Activated naive CD8-positive, alpha-beta T cell treated with anti-CD3 and anti-CD28 coated beads, Interleukin-2, amount 50 U/mL, for 24 hours (primary cell): ENCODE measurements around the gene CCL5.
A peak's percentile ranks its signal among the peaks of the same experiment; 100 is the strongest.

ENCODE experiments used
- ATAC-seq: fragments of 150-1000 bp; cut with Tn5 transposase; one replicate; pipeline ENCODE4 v1.10.0; 2021
- DNase-seq: peaks from one replicate; pipeline ENCODE4 v3.0.0; 2021
- H3K27ac Mint-ChIP-seq: one replicate; pipeline ENCODE4 v1.8.0; 2021; ENCODE audit warnings: mild to moderate bottlenecking, mixed read lengths
- H3K27me3 Mint-ChIP-seq: one replicate; pipeline ENCODE4 v1.8.0; 2021; ENCODE audit warnings: mixed read lengths
- H3K36me3 Mint-ChIP-seq: one replicate; pipeline ENCODE4 v1.8.0; 2021; ENCODE audit warnings: low read depth, mixed read lengths
- H3K4me1 Mint-ChIP-seq: one replicate; pipeline ENCODE4 v1.8.0; 2021; ENCODE audit warnings: mixed read lengths
- H3K4me3 Mint-ChIP-seq: one replicate; pipeline ENCODE4 v1.8.0; 2021; ENCODE audit warnings: mild to moderate bottlenecking, moderate library complexity, mixed read lengths
- H3K9me3 Mint-ChIP-seq: one replicate; pipeline ENCODE4 v1.8.0; 2021; ENCODE audit warnings: mixed read lengths

Gene CCL5

DNA sequence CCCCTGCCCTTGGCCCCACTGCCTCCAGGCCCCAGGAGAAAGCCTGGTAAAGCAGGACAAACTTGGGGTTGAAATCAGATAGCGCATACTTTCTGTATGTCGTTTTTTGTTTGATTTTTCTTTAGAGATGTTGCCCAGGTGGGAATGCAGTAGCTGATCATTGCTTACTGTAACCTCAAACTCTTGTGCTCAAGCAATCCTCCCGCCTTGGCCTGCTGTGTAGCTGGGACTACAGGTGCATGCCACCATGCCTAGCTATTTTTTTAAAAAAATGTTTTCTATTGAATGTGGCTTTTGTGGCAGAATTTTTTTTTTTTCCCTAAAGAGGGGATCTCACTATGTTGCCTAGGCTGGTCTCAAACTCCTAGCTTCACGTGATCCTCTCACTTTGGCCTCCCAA is 11.1 kb upstream of the CCL5 start:
- ATAC-seq (no peak), DNase-seq (no peak)
- Mint-ChIP-seq H3K36me3 (no peaks in the 10 kb centered on the region), H3K9me3 (no peaks in the 10 kb centered on the region), H3K27me3 (no peaks in the 10 kb centered on the region), H3K4me1 (peaks cover 66% of the 10 kb centered on the region), H3K27ac (peak overlapping the region; percentile 80), H3K4me3 (no peak overlapping the region)

GRCh38 chr17:35890774-35891155 is 10.6 kb upstream of the CCL5 start:
- DNase-seq (peak; percentile 38), ATAC-seq (peak; percentile 44)
- no peaks in the 10 kb centered on the region for H3K36me3 Mint-ChIP-seq
- peaks cover 61% of the 10 kb centered on the region for H3K4me1 Mint-ChIP-seq
- H3K4me3 Mint-ChIP-seq, result no peak overlapping the region
- peak overlapping the region; percentile 80 for H3K27ac Mint-ChIP-seq
- no peaks in the 10 kb centered on the region for H3K9me3 Mint-ChIP-seq
- H3K27me3 Mint-ChIP-seq, result no peaks in the 10 kb centered on the region

GRCh38 chr17:35889818-35890773 is 9.9 kb upstream of the CCL5 start:
- DNase-seq, result no peak
- peaks cover 54% of the 10 kb centered on the region for H3K4me1 Mint-ChIP-seq
- H3K9me3 Mint-ChIP-seq, result no peaks in the 10 kb centered on the region
- H3K36me3 Mint-ChIP-seq, result no peaks in the 10 kb centered on the region
- ATAC-seq, result no peak
- H3K4me3 Mint-ChIP-seq, result peak overlapping the region; percentile 40
- H3K27me3 Mint-ChIP-seq, result no peaks in the 10 kb centered on the region
- peak overlapping the region; percentile 80 for H3K27ac Mint-ChIP-seq

DNA sequence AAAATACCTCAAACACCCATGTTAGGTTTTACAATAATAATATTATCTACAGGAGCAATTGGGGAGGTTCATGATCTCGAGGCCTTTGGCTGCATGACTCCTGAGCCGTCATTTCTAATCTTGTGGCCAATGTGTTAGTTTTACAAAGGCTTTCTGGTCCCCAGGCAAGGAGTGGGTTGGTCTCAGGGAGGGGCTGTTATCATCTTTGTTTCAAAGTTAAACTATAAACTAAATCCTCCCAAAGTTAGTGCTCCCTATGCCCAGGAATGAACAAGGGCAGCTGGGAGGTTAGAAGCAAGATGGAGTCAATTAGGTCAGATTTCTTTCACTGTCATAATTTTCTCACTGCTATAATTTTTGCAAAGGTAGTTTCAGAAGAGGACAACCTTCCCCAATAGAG is 9.1 kb upstream of the CCL5 start:
- no peak overlapping the region for H3K4me3 Mint-ChIP-seq
- no peaks in the 10 kb centered on the region for H3K27me3 Mint-ChIP-seq
- peak; percentile 74 for ATAC-seq
- H3K27ac Mint-ChIP-seq, result peak overlapping the region; percentile 19
- H3K36me3 Mint-ChIP-seq, result no peaks in the 10 kb centered on the region
- peaks cover 53% of the 10 kb centered on the region for H3K4me1 Mint-ChIP-seq
- peak; percentile 26 for DNase-seq
- H3K9me3 Mint-ChIP-seq, result no peaks in the 10 kb centered on the region

DNA sequence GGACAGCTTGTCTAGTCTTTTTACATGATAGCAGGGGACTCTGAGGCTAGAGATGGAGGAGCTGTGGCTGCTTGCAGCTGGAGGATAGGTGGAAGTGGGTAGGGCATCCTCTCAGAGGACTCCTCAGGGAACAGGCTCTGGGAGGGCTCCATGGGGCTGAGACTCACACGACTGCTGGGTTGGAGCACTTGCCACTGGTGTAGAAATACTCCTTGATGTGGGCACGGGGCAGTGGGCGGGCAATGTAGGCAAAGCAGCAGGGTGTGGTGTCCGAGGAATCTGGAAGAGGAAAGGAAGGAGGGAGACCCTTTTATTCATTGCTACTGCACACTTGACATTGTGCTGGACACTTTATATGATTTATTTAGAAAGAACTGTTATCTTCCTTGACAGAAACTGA is 1.8 kb downstream of the CCL5 start:
- H3K27ac Mint-ChIP-seq, result peak overlapping the region; percentile 77
- no peak for ATAC-seq
- H3K9me3 Mint-ChIP-seq, result no peaks in the 10 kb centered on the region
- H3K4me3 Mint-ChIP-seq, result peak overlapping the region; percentile 77
- no peak for DNase-seq
- peaks cover 60% of the 10 kb centered on the region for H3K4me1 Mint-ChIP-seq
- no peaks in the 10 kb centered on the region for H3K27me3 Mint-ChIP-seq
- H3K36me3 Mint-ChIP-seq, result peaks cover 8% of the 10 kb centered on the region

GRCh38 chr17:35877345-35878029 is 2.7 kb downstream of the CCL5 start:
- Mint-ChIP-seq H3K27ac (peak overlapping the region; percentile 34), H3K9me3 (no peaks in the 10 kb centered on the region), H3K27me3 (no peaks in the 10 kb centered on the region), H3K36me3 (peaks cover 8% of the 10 kb centered on the region), H3K4me1 (peaks cover 62% of the 10 kb centered on the region), H3K4me3 (peak overlapping the region; percentile 77)
- ATAC-seq (no peak), DNase-seq (no peak)

DNA sequence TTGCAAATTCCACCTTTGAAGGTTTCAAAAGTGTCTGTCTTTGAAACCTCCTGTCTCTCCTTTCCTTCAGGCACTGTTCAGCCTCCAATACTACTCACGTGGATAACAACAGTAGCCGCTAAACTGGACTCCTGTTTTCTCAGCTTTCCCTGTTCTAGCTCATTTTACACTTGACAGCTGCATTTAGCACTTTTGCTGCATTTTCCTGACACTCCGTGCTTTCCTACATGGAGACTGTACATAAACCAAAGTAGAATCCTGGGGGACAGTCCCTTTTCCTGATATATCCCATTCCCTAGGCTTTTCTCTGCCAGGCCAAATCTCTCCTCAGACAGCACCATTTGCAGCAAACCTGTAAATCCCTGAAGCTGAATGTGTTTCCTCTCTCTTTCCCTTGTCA is 3.6 kb downstream of the CCL5 start:
- DNase-seq (no peak), ATAC-seq (no peak)
- no peaks in the 10 kb centered on the region for H3K9me3 Mint-ChIP-seq
- peaks cover 11% of the 10 kb centered on the region for H3K36me3 Mint-ChIP-seq
- peaks cover 64% of the 10 kb centered on the region for H3K4me1 Mint-ChIP-seq
- H3K27me3 Mint-ChIP-seq, result no peaks in the 10 kb centered on the region
- peak overlapping the region; percentile 39 for H3K4me3 Mint-ChIP-seq
- H3K27ac Mint-ChIP-seq, result peak overlapping the region; percentile 13

DNA sequence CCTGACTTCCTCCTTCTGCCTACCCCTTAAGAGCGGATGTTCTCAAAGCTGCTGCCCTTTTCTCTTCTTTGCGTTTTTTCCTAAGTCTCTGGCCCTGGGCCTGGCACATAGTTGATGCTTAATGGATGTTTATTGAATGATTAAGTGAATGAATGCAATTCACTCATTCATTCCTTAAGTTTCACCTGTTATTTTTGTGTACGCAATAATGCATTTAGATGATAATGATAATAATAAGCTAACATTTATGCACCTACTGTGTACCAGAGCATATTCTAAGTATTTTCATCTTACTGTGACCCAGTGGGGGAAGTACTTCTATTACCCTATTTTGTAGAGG is 4.4 kb downstream of the CCL5 start:
- H3K4me1 Mint-ChIP-seq, result peaks cover 64% of the 10 kb centered on the region
- peak overlapping the region; percentile 48 for H3K4me3 Mint-ChIP-seq
- H3K36me3 Mint-ChIP-seq, result peaks cover 11% of the 10 kb centered on the region
- no peaks in the 10 kb centered on the region for H3K27me3 Mint-ChIP-seq
- DNase-seq (no peak), ATAC-seq (no peak)
- peak overlapping the region; percentile 71 for H3K27ac Mint-ChIP-seq
- no peaks in the 10 kb centered on the region for H3K9me3 Mint-ChIP-seq

- H3K27me3 Mint-ChIP-seq, result no peaks in the 10 kb centered on the region
- no peak for DNase-seq
- H3K36me3 Mint-ChIP-seq, result peaks cover 11% of the 10 kb centered on the region
- ATAC-seq, result no peak
- H3K4me1 Mint-ChIP-seq, result peaks cover 59% of the 10 kb centered on the region
- H3K27ac Mint-ChIP-seq, result peak overlapping the region; percentile 71
- H3K4me3 Mint-ChIP-seq, result peak overlapping the region; percentile 48
- H3K9me3 Mint-ChIP-seq, result no peaks in the 10 kb centered on the region
These were observed 4.9 kb downstream of the CCL5 start for GRCh38 chr17:35875072-35875799.

- DNase-seq, result no peak
- ATAC-seq, result no peak
- Mint-ChIP-seq H3K27me3 (no peaks in the 10 kb centered on the region), H3K4me1 (peaks cover 39% of the 10 kb centered on the region), H3K27ac (no peak overlapping the region), H3K4me3 (no peak overlapping the region), H3K9me3 (no peaks in the 10 kb centered on the region), H3K36me3 (peaks cover 8% of the 10 kb centered on the region)
These were observed 7.8 kb downstream of the CCL5 start for GRCh38 chr17:35872196-35872980.

- peaks cover 35% of the 10 kb centered on the region for H3K4me1 Mint-ChIP-seq
- DNase-seq (no peak), ATAC-seq (peak; percentile 87)
- H3K9me3 Mint-ChIP-seq, result no peaks in the 10 kb centered on the region
- H3K36me3 Mint-ChIP-seq, result peaks cover 8% of the 10 kb centered on the region
- H3K27me3 Mint-ChIP-seq, result no peaks in the 10 kb centered on the region
- H3K4me3 Mint-ChIP-seq, result no peak overlapping the region
- H3K27ac Mint-ChIP-seq, result no peak overlapping the region
These were observed 9.0 kb downstream of the CCL5 start for GRCh38 chr17:35870906-35871819.

GRCh38 chr17:35868737-35869136 is 11.4 kb downstream of the CCL5 start, which contains the start of gene HEATR9:
Gene HEATR9 (minus strand): TSS chr17:35868891. CDS start chr17:35868742, 149 bp downstream.
- Mint-ChIP-seq H3K27me3 (no peaks in the 10 kb centered on the region), H3K27ac (no peak within 1 kb of the TSS), H3K4me3 (no peak within 1 kb of the TSS), H3K36me3 (peaks cover 3% of the 10 kb centered on the region), H3K9me3 (no peaks in the 10 kb centered on the region), H3K4me1 (peaks cover 35% of the 10 kb centered on the region)
- no peak for ATAC-seq
- DNase-seq, result no peak

DNA sequence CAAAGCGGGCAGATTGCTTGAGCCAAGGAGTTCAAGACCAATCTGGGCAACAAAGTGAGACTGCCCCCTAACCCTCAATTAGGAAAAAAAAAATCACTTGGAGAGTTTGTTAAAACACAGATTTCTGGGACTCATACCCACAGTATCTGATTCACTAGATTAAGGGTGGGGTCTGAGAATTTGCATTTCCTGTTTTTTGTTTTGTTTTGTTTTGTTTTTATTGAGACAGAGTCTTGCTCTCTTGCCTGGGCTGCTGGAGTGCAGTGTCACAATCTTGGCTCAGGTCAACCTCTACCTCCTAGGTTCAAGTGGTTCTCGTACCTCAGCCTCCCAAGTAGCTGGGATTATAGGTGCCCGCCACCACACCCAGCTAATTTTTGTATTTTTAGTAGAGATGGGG is 12.6 kb downstream of the CCL5 start:
- ATAC-seq, result no peak
- Mint-ChIP-seq H3K4me1 (peaks cover 34% of the 10 kb centered on the region), H3K4me3 (no peak overlapping the region), H3K27me3 (no peaks in the 10 kb centered on the region), H3K36me3 (peaks cover 3% of the 10 kb centered on the region), H3K27ac (no peak overlapping the region), H3K9me3 (no peaks in the 10 kb centered on the region)
- DNase-seq, result no peak
